SHP77 treated with DMSO at 0.1 percent for 48 hours (cell line): ENCODE measurements around the gene STARD13.
"Not testable (repeated sequence)": the region's sequence is repeated elsewhere in the genome, so short reads cannot be mapped to it uniquely, and the experiment has no call there.

Experiments used
- DNase-seq: peaks from one replicate; lab custom pipeline; 2025; lab: John Stamatoyannopoulos, UW

The STARD13 gene

DNA sequence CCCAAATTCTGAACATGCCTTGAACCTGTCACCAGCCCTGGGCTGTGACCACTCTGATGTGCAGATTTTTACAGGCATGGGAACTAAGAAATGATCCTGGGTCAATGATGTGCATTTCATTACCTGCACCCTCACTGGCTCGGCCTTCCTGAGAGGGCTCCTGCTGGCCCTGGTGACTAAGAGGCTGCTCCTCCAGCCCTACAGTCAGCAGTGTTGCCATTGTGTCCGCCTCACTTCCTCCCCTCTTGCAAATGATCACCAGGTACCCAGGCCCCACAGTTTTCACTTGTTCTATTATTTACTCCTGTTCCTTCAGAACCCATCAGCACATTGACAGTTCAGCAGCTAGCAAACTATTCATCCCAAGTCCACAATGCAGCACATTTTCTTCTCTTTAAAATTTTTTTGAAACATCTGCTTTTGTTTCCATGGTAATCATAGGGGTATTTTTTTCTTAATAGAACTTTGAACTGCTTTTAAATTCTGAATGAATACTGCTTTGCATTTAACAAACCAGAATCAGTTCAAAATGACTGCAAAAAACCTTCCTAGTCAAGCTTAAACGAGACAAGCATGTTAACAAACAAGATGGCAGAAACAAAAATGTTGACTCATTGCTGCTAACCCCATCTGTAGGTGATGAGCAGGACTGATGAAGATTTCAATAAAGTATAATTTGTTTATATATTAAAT is 29.3 kb downstream of the STARD13 start:
- DNase-seq: no peak

DNA sequence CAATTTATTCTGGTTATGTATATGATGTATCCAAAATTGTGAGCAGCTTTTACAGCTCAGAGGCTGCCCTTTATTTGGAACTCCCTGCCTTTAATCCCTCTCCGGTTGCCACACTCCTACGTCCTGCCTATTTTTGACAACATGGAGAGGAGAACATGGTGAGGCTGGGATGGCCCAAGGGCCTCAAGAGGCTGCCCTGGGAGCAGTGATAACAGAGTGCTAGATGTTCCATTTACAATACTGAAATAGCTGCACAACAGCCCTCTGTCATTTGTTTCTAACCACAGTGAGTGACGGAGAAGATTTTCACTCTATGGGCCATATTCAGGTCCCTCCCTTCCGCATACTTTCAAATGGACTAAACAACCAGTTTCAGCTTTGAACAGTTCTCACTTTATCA is 33.4 kb downstream of the STARD13 start:
- no peak for DNase-seq

DNA sequence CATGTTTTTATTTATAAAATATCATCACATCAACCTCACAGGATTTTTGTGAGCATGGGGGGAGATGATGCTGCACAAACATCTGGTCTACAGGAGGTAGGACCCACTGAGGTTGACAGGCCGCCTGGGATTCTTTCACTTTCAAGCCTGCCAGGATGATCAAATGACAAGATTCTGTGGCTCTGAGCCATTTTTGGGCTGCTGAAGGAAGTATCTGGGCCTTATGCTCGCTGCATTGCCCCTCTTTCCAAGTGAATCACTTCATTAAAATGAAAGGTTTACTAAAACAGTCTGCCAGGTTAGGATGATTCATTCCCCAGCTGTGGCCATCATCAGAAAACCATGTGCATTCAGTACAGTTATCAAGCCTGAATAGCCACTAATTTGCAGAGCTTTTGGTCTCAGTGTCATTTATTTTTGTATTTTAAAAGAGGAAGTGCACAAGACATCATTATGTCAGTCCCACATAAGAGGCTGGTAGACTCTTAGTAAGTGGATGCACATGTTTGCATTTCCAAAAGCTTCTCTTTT is 34.4 kb downstream of the STARD13 start:
- no peak for DNase-seq

DNA sequence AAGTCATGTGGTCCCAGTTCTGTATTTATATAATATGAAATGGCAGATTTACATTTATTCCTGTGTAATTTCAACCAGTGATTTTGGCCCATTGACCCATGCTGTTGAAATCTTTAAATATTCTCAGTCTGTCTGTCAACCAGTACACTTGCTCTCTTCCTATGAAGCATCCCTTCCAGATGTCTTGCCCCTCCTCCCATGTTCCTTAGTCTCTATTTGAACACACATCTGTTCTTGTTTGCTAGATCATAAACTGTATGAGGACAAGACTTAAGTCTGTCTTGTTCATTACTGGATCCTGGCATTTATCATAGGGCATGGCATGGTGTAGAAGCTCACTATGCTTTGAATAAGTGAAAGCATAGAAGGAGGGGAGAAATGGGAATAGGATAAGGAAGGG is 34.9 kb downstream of the STARD13 start:
- no peak for DNase-seq

DNA sequence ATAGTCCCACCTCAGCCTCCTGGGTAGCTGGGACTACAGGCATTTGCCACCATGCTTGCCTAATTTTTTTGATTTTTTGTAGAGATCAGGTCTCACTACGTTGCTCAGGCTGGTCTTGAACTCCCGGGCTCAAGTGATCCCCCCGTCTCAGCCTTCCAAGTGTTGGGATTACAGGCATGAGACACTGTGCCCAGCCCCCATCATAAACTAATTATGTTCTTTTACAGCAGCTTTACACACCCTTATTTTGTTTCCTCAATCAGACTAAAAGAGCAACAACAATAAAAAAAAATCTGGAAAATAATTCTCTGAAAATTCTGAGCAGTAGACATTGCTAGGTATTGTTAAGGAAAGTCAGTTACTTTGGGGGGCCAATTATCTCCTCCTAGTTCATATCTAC is 35.7 kb downstream of the STARD13 start:
- no peak for DNase-seq

DNA sequence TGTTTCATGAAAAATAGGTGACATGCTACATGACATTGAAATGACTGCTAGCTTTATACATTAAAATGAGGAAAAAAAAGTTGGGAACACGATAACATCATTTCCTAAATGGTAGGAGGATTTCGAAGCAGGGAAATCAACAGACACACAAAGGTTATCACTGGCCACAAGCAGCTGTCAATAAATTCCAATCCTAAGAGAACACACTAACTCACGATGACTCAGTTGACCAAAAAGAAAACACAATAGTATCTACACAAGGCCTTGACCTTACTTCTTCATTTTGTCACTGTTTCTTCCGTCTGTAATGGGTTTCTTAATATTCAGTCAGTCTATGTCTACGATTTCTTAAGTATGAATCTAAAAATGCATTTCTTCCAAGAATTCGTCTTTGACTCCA is 36.5 kb downstream of the STARD13 start:
- no peak for DNase-seq

DNA sequence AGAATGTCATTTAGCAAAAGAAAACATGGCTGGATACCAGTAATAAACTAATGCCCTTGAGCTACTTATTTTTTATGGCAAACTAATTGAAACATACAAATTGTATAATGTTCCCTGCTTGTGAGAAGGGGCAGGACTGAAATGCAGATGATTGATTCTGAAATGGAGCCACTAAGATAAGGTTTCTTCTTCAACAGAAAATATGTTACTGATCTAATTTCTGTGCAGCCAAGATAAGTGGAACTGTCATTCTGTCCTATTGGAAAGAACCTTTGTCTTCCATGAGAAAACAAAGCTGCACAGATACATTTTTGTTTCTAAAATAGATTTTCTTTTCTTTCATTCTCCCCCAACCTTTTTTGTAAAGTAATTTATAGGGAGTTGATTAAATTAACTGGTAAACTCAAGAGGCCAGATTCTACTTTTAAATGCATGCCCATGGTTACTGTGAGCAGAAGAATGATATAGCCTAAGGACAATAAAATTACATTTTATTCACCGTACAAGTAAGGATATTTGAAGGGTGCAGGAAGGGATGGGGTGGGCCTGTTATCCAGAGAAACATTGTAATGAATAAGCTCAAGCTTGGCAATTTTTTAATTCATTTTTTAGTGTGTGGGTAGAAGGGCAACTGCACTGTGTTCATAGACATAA is 39.9 kb downstream of the STARD13 start:
- no peak for DNase-seq

DNA sequence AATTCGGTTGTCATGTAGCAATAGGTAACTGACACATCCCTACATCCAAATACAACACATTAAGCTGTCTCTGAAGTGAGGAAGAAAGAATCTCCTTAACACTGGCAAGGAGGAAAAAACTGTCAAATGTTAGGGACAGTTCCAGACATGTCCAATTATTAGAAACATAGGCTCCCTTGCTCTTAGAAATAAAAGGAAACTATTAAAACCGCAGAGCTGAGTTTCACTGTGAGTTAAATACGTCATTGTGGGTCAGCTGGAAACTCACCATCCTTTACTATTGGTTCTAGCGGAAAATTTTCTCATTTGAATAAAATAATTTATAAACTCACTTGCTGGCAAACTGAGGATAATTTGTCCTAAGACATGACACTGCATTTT is 40.7 kb downstream of the STARD13 start:
- DNase-seq: no peak

DNA sequence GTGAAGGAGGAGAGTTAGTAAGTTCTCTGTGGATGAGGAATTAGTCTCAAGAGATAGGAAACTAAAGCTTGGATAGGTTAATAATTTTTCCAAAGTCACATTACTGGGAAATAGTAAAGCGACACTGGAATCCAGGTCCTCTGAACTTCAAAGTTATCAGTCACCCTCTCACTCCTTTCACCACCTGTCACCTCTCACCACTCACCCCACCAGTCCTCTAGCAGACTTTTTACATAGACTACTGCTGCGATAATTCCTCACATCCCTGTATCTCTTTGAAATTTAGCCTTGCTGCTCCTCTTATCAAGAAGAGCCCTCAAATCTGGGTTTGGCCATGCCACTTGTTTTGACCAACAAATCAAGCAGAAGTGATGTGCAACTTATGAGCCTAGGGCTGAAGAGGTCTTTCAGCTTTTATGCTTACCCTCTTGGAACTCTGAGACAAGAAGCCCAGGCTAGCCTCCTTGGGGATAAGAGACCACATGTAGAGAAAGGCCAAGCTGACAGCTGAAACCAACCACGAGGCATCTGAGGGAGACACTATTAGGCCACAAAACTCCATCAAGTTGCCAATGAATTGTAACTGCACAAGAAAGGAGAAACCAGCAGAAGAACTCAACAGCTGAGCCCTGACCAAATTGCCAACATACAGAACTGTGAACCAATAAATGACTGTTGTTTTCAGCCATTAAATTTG is 41.2 kb downstream of the STARD13 start:
- DNase-seq: no peak

DNA sequence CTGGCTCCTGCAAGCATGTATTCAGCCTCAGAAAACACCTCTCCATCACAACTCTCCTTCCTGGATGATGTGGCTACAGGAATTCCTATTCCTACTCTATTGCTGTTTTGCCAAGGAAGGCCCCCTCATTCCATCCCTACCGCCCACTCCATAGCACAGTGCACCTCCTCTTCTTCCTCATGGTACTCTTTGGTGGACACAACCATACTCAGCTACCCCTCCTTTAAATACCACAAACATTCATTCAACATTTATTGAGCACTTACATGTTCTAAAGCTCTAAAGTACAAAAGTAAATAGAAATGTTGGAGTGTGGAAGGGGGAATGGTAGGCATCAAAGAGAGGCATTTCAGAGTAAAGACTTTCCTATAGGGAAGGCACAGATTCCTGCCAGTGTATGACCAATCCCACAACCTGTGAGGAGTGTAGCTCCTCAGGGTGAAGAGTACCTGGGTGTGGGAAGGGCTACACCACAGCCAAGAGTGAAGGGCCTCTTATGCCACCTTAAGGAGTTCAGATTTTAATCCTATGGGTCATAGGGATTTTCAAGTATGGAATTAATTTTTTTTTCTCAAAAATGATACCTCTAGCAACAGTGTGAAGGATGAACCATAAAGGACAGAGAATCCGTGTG is 42.5 kb downstream of the STARD13 start:
- DNase-seq: no peak

DNA sequence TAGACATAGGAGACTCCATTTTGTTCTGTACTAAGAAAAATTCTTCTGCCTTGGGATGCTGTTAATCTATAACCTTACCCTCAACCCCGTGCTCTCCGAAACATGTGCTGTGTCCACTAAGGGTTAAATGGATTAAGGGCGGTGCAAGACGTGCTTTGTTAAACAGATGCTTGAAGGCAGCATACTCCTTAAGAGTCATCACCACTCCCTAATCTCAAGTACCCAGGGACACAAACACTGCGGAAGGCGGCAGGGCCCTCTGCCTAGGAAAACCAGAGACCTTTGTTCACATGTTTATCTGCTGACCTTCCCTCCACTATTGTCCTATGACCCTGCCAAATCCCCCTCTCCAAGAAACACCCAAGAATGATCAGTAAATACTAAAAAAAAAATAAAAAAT is 43.2 kb downstream of the STARD13 start:
- DNase-seq: not testable (repeated sequence)

DNA sequence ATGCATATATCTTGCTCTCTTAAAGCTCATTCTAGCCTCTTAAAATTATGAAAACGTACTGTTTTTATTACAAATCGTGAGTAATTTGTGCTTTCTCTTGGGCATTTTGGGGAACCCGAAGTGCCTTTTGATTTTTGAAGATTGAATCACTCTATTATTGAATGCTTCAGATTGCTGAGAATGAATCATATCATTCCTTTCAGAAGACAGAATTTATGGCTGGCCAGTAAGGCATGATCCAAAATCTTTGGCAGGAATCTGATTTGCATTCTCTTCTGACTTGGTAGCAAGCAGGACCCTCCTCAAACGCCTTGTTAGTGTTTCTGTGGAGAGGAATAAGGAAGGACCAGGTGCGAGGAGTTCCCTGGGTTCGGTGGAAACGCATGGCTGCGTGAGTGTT is 49.5 kb downstream of the STARD13 start:
- DNase-seq: no peak

DNA sequence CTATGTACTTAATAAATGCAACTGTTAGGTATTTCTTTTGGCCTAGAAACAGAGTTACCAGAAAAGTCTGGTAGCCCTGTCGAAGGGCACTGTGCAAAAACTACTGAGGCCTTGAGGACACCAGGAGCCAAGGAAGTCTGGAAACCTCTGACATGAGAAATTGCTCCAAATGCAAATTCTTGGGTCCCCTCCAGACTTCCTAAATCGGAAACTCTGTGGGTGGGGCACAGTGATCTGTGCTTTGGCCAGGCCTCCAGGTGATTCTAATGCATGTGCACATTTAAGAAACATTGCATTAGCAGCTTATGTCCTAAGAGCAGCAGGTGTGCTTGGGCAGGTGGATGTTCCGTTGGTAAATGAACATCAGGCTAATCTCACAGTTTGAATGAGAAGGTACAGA is 50.0 kb downstream of the STARD13 start:
- DNase-seq: no peak

DNA sequence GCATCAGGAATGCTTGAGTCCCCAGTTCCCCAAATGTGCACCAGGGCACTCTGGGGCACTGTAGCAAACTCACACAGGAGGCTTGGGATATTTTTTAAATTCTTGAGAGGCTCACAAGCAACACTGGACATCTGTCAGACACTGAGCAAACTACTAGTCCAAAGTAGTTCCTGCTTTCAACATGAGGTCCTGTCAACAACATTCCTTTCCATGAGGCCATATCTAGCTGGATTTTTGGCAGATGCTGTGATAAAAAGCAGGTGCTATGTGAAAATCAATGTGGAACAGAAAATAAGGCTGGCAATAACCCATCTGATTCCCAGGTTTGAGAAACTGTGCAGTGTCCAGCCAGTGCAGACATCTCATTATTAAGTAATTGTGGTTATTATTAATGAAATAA is 50.5 kb downstream of the STARD13 start:
- no peak for DNase-seq

DNA sequence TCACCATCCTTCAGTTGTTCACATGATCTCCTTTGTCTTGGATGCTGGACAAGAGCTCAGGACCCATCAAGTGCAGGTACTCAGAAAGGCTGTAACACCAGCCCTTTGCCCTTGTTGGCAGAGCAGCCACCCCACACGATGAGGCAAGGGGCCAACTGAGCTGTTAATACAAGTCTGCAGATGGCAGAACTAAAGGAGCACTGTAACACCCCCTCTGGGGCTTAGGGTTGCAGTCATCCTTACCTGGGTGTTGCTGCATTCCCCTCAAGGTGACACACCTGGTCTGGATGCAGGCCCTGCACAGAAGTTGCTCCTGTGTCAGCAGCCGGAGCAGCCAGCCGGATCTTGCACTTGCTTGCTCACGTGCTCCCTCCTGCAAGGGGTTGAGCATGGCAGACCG is 52.0 kb downstream of the STARD13 start:
- no peak for DNase-seq

DNA sequence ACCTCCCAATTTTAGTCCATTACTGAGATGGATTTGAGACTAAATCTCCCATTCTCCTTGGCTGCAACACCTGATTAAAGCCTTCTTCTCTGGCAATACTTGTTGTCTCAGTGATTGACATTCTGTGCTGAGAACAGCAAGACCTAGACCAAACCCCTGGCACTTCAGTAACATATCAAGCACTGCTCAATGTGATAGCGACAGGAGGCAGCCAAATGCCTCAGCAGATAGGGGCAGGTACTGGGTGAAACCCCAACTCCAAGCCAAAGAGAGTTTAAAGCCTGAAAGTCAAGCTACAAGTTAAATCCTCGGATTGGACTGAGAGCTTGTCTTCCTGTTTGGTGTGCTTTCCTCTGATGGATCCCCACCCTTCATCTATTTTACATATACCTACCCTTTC is 52.7 kb downstream of the STARD13 start:
- no peak for DNase-seq

DNA sequence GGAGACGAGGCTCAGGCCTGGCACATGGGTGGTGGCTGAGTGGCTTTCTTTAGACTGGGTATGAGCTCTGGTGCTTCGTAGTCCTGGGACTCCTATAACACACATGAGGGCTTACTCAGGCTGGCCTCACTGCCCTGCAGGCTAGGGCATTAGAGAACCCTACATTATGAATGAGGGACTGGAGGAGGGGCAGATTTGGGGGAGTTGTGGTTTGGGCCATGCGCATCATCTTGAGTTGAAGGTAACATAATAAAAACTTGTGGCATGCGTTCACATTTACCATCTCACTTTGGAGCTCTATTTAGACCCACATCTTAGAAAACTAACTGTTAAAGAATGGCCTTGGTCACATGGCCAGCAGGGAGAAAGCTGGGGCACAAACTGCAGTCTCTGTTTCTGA is 54.2 kb downstream of the STARD13 start:
- no peak for DNase-seq

DNA sequence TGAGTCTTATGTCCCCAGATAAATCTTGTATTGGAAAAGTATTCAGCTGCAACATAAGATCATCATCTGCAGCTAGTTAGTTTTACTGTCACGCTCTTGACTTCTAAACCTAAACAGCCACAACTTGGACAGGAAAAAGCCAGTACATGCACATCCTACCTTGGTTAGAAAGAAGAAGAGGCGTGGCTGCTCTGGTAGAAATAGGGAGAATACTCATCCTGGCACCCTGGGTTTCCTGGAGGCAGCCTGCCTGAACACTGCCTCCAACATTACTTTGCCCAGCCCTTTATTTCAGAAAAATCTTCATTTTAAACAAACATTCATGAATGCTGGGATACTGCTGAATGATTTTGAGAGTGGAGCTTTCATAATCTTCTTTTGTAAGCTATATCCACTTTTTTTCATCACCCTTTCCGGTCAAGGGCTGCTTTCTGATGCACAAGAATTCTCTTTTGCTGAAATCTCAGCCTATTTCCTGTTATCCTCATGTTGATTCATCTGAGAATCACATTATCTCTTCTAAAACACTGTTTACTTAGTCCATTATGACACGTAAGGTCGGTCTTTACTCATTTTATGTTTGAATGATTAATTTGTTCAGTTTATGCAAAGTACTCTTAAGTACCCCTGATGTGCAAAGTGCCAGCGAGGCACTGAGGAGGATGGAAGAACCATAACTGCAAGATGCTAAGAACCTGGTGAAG is 55.2 kb downstream of the STARD13 start:
- DNase-seq: no peak

DNA sequence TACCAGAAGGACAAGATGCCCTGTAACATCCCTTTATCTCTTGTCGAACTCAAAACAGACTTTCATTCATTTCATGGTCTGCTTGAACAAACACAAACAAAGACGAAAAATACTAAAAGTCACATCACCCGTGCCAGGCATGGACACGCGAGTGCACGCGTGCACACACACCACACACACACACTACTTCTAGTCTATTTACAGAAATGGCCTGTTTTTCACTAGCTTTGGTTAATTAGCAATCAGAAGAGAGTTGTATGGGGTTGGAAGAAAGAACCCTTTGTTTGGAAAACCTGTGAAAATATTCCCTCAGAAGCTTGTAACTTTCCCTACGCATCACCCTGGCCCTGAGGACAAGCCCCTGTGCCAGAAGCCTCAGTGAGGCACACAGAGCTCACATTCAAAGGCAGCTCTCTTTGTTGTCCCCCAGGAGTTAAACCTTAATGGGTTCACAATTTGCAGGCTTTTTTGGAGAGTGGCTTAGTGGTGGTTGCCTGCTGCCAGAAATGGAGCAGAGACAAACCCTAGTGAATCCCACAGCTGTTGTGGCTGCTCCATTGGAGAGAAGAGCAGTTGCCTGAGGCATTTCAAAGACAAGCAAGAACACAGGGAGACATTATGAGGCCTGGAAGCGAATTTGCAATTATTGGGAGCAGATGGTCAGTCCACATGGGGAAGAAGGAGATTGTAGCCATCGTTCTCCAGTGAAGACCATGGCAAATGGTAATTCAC is 55.9 kb downstream of the STARD13 start:
- DNase-seq: no peak

DNA sequence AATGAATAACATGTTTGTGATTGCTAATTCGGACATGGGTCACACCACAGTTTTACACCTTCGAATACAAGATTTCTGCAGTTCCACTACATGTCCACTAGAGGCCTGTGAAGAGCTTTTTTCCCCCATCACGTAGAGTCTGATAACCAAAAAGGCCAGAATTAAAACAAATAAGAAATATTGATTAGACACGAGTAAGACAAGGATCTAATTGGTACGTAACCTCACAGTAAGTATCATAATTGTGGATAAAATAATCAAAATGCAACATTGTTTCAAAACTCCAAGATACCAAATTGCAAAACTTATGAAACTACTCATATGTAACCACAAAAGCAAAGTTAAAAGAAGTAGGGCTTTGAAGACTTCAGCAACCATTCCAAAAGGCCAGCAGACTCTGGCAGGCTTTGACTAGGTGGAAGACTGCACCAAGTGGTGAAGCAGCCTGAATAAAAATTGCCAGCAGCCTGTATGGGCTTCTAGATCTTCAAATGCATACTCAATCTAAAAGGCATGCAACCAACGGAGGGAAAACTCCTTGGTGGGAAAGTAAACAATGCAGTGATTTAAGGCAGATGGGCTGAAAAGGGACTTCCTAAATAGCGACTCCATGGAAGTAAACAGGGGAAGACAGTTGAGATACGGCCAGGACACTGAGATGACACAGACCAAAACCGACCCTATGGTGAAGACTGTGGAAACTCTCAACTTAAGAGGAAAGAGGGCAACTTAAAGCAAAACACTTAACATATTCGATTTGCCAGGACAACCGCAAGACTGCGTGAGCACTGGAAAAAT is 56.7 kb downstream of the STARD13 start:
- DNase-seq: peak; percentile 52
